ENCODE measurements around the gene ERBB4.

GRCh38 chr2:212254339-212254738, 284.3 kb downstream of the ERBB4 start:
- TF ChIP-seq, protein P1, sequence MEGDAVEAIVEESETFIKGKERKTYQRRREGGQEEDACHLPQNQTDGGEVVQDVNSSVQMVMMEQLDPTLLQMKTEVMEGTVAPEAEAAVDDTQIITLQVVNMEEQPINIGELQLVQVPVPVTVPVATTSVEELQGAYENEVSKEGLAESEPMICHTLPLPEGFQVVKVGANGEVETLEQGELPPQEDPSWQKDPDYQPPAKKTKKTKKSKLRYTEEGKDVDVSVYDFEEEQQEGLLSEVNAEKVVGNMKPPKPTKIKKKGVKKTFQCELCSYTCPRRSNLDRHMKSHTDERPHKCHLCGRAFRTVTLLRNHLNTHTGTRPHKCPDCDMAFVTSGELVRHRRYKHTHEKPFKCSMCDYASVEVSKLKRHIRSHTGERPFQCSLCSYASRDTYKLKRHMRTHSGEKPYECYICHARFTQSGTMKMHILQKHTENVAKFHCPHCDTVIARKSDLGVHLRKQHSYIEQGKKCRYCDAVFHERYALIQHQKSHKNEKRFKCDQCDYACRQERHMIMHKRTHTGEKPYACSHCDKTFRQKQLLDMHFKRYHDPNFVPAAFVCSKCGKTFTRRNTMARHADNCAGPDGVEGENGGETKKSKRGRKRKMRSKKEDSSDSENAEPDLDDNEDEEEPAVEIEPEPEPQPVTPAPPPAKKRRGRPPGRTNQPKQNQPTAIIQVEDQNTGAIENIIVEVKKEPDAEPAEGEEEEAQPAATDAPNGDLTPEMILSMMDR (IDR thresholded peaks at IDR 0.05), result no peak
- TF ChIP-seq ZFX (IDR thresholded peaks at IDR 0.05; ENCODE audit: borderline replicate concordance), result no peak

Measured in 22Rv1 (cell line).